H9 (cell line): ENCODE results near the gene IL15RA. TPM values are rescaled to one million over a fixed set of nuclear protein-coding genes. Genes with fewer than 3 reads are reported as not detected.

ENCODE experiments used
- DNase-seq: peaks from one replicate; pipeline ENCODE4 v3.0.0-alpha.2; 2017
- H2AFZ ChIP-seq: one replicate; pipeline ENCODE4 v1.6.1; 2013; ENCODE audit warnings: mild to moderate bottlenecking, low read length, control low read depth, moderate library complexity
- H2AK5ac ChIP-seq: 2 replicates; pipeline ENCODE4 v1.6.1; 2013; ENCODE audit warnings: low read length, control low read depth, mixed read lengths; ENCODE audit not compliant: insufficient read length
- H2BK120ac ChIP-seq: one replicate; pipeline ENCODE4 v1.6.1; 2013; ENCODE audit warnings: low read depth, mild to moderate bottlenecking, low read length, control low read depth, inconsistent platforms; ENCODE audit not compliant: poor library complexity, severe bottlenecking
- H2BK12ac ChIP-seq: 2 replicates; pipeline ENCODE4 v1.6.1; 2013; ENCODE audit warnings: low read length, control low read depth, mixed read lengths, low read depth; ENCODE audit not compliant: insufficient read length
- H2BK15ac ChIP-seq: 2 replicates; pipeline ENCODE4 v1.6.1; 2013; ENCODE audit warnings: low read depth, low read length, control low read depth
- H2BK20ac ChIP-seq: one replicate; pipeline ENCODE4 v1.6.1; 2013; ENCODE audit warnings: low read depth, mild to moderate bottlenecking, low read length, control low read depth, inconsistent platforms; ENCODE audit not compliant: poor library complexity, severe bottlenecking
- H2BK5ac ChIP-seq: 2 replicates; pipeline ENCODE4 v1.6.1; 2013; ENCODE audit warnings: low read length, control low read depth, mixed read lengths; ENCODE audit not compliant: insufficient read length
- H3K14ac ChIP-seq: 2 replicates; pipeline ENCODE4 v1.6.1; 2013; ENCODE audit warnings: low read length, control low read depth; ENCODE audit not compliant: insufficient read depth
- H3K18ac ChIP-seq: 2 replicates; pipeline ENCODE4 v1.6.1; 2013; ENCODE audit warnings: low read depth, mild to moderate bottlenecking, mixed read lengths, low read length, control low read depth; ENCODE audit not compliant: insufficient read length
- H3K23ac ChIP-seq: 2 replicates; pipeline ENCODE4 v1.6.1; 2013; ENCODE audit warnings: low read length, control low read depth, mixed read lengths, low read depth; ENCODE audit not compliant: insufficient read length
- H3K23me2 ChIP-seq: 2 replicates; pipeline ENCODE4 v1.6.1; 2013; ENCODE audit warnings: low read depth, mild to moderate bottlenecking, mixed read lengths, low read length, control low read depth; ENCODE audit not compliant: insufficient read length, poor library complexity, severe bottlenecking
- H3K27ac ChIP-seq: 2 replicates; pipeline ENCODE4 v1.5.1; 2013; ENCODE audit warnings: low read length, control low read depth, mixed read lengths, low read depth; ENCODE audit not compliant: insufficient read length
- H3K27me3 ChIP-seq: 2 replicates; pipeline ENCODE4 v1.6.1; 2013; ENCODE audit warnings: low read length, control low read depth, inconsistent platforms; ENCODE audit not compliant: insufficient read depth
- H3K4ac ChIP-seq: 2 replicates; pipeline ENCODE4 v1.6.1; 2013; ENCODE audit warnings: low read depth, mild to moderate bottlenecking, control low read depth, inconsistent platforms, low read length, moderate library complexity
- H3K4me1 ChIP-seq: 2 replicates; pipeline ENCODE4 v1.6.1; 2013; ENCODE audit warnings: low read length, control low read depth, inconsistent platforms; ENCODE audit not compliant: insufficient read depth
- H3K4me2 ChIP-seq: 2 replicates; pipeline ENCODE4 v1.6.1; 2013; ENCODE audit warnings: low read length, control low read depth, mixed read lengths; ENCODE audit not compliant: insufficient read length, insufficient read depth
- H3K56ac ChIP-seq: 2 replicates; pipeline ENCODE4 v1.6.1; 2013; ENCODE audit warnings: low read depth, mild to moderate bottlenecking, mixed read lengths, low read length, control low read depth; ENCODE audit not compliant: insufficient read length
- H3K79me1 ChIP-seq: 2 replicates; pipeline ENCODE4 v1.6.1; 2013; ENCODE audit warnings: low read depth, mild to moderate bottlenecking, moderate library complexity, low read length, control low read depth, inconsistent platforms; ENCODE audit not compliant: insufficient read depth, poor library complexity, severe bottlenecking
- H3K79me2 ChIP-seq: 2 replicates; pipeline ENCODE4 v1.6.1; 2013; ENCODE audit warnings: low read length, control low read depth, inconsistent platforms; ENCODE audit not compliant: insufficient read depth
- H3K9ac ChIP-seq: 2 replicates; pipeline ENCODE4 v1.6.1; 2013; ENCODE audit warnings: low read length, control low read depth, mixed read lengths; ENCODE audit not compliant: insufficient read length; ENCODE audit errors: extremely low read depth
- H3K9me3 ChIP-seq: one replicate; pipeline ENCODE4 v1.6.1; 2013; ENCODE audit warnings: low read depth, low read length, inconsistent platforms; ENCODE audit not compliant: control insufficient read depth
- H3T11ph ChIP-seq: one replicate; pipeline ENCODE4 v1.6.1; 2013; ENCODE audit warnings: mild to moderate bottlenecking, low read length, control low read depth, inconsistent platforms
- H4K20me1 ChIP-seq: one replicate; pipeline ENCODE4 v1.6.1; 2013; ENCODE audit not compliant: control insufficient read depth, insufficient read length, insufficient read depth
- H4K5ac ChIP-seq: 2 replicates; pipeline ENCODE4 v1.6.1; 2013; ENCODE audit warnings: low read depth, mild to moderate bottlenecking, mixed read lengths, low read length, control low read depth; ENCODE audit not compliant: insufficient read length
- H4K8ac ChIP-seq: replicated peaks from 2 replicates; pipeline ENCODE4 v1.6.1; 2013; ENCODE audit warnings: low read length, control low read depth, mixed read lengths, low read depth; ENCODE audit not compliant: insufficient read length
- H4K91ac ChIP-seq: 2 replicates; pipeline ENCODE4 v1.6.1; 2013; ENCODE audit warnings: low read depth, mild to moderate bottlenecking, moderate library complexity, mixed read lengths, low read length, control low read depth; ENCODE audit not compliant: insufficient read length
- H3K27ac Mint-ChIP-seq, 3 experiments: 2 replicates in 2 of 3; 3 replicates in 1 of 3; pipeline ENCODE4 v1.8.0; 2020 to 2021; ENCODE audit warnings: mixed read lengths in 3 of 3, mild to moderate bottlenecking in 1 of 3, moderate library complexity in 1 of 3
- H3K27me3 Mint-ChIP-seq: 2 replicates; pipeline ENCODE4 v1.8.0; 2021; ENCODE audit warnings: low read depth, mild to moderate bottlenecking, moderate library complexity, mixed read lengths
- H3K36me3 Mint-ChIP-seq, 3 experiments: 2 replicates in 2 of 3; 3 replicates in 1 of 3; pipeline ENCODE4 v1.8.0; 2020 to 2021; ENCODE audit warnings: low read depth in 3 of 3, mixed read lengths in 3 of 3; ENCODE audit not compliant: insufficient read depth in 1 of 3
- H3K4me1 Mint-ChIP-seq, 2 experiments: 2 replicates each; pipeline ENCODE4 v1.8.0; 2020; ENCODE audit warnings: mixed read lengths in 2 of 2
- H3K4me3 Mint-ChIP-seq, 2 experiments: 2 replicates in 1 of 2; 3 replicates in 1 of 2; pipeline ENCODE4 v1.8.0; 2020 to 2021; ENCODE audit warnings: mild to moderate bottlenecking in 2 of 2, mixed read lengths in 2 of 2, moderate library complexity in 1 of 2
- H3K9me3 Mint-ChIP-seq, 2 experiments: 2 replicates in 1 of 2; 3 replicates in 1 of 2; pipeline ENCODE4 v1.8.0; 2020; ENCODE audit warnings: mild to moderate bottlenecking in 2 of 2, mixed read lengths in 2 of 2, moderate library complexity in 1 of 2
- WGBS: extraction: QIAGEN DNeasy Blood & Tissue Kit; methylation state at CpG from one replicate; pipeline ENCODE4 v1.1.7; 2013; ENCODE audit warnings: missing lambda C conversion rate, low lambda C conversion rate, mixed read lengths; ENCODE audit not compliant: insufficient read length; ENCODE audit errors: extremely low coverage; 5-methylcytosine and 5-hydroxymethylcytosine counted together
- total RNA-seq: library from RNA; stranded (reverse); gene quantifications from 2 replicates; pipeline ENCODE4 v1.2.1, GENCODE V29; 2021
- TF ChIP-seq, protein P1 (sequence below): fragments of 200-600 bp; sonication (generic); conservative IDR thresholded peaks from 3 replicates; pipeline ENCODE4 v1.8.0; 2021; ENCODE audit warnings: antibody characterized with exemption, mild to moderate bottlenecking

The IL15RA gene
- total RNA-seq, 1 experiment from 2014 or later, result 0.31 TPM

DNA sequence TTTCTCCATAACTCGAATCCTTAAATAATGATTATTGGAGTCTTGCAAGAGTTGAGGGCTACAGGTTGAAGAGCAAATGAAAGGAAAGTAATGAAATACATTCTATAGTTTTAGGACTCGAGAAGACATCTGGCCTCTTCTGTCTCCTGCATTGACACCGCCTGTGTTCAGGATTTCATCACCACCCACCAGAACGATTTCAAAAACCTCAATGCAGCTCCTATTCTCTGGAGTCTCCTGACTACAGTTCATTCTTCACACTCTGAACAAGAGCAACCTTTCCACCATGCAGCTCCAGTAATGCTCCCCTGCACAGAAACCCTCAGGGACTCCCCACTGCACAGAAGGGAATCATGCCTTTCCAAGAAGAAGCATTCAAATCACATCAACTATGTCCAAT lies 5.5 kb downstream of the IL15RA start:
- Mint-ChIP-seq H3K4me3 (no peak overlapping the region), H3K27ac (no peak overlapping the region), H3K4me1 (peaks cover 3 to 6% of the 10 kb centered on the region in 2 experiments), H3K36me3 (peaks cover 0 to 2% (median 0%) of the 10 kb centered on the region in 3 experiments; a peak in 2 of 7 replicates), H3K9me3 (no peaks in the 10 kb centered on the region; a peak in 1 of 5 replicates), H3K27me3 (peaks cover 45% of the 10 kb centered on the region)
- H4K8ac ChIP-seq, result no peak overlapping the region
- H2BK120ac ChIP-seq, result no peak overlapping the region
- no peak overlapping the region for H3K18ac ChIP-seq
- H3K56ac ChIP-seq, result no peak overlapping the region
- DNase-seq, result no peak
- no peak overlapping the region for H4K5ac ChIP-seq
- H2BK5ac ChIP-seq, result no peak overlapping the region
- no peak overlapping the region for H4K91ac ChIP-seq
- no peaks in the 10 kb centered on the region for H4K20me1 ChIP-seq
- no peak overlapping the region for H3T11ph ChIP-seq
- H3K4me1 ChIP-seq, result no peaks in the 10 kb centered on the region
- H3K27me3 ChIP-seq, result peaks cover 5% of the 10 kb centered on the region; the same call in 1 of the 2 replicates
- no peak overlapping the region for H3K4me2 ChIP-seq
- H3K27ac ChIP-seq, result no peak overlapping the region
- no peak overlapping the region for H2AK5ac ChIP-seq
- TF ChIP-seq, protein P1, sequence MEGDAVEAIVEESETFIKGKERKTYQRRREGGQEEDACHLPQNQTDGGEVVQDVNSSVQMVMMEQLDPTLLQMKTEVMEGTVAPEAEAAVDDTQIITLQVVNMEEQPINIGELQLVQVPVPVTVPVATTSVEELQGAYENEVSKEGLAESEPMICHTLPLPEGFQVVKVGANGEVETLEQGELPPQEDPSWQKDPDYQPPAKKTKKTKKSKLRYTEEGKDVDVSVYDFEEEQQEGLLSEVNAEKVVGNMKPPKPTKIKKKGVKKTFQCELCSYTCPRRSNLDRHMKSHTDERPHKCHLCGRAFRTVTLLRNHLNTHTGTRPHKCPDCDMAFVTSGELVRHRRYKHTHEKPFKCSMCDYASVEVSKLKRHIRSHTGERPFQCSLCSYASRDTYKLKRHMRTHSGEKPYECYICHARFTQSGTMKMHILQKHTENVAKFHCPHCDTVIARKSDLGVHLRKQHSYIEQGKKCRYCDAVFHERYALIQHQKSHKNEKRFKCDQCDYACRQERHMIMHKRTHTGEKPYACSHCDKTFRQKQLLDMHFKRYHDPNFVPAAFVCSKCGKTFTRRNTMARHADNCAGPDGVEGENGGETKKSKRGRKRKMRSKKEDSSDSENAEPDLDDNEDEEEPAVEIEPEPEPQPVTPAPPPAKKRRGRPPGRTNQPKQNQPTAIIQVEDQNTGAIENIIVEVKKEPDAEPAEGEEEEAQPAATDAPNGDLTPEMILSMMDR, result no peak
- H3K9ac ChIP-seq, result no peak overlapping the region
- no peaks in the 10 kb centered on the region for H3K23me2 ChIP-seq
- no peak overlapping the region for H3K23ac ChIP-seq
- no peak overlapping the region for H2BK15ac ChIP-seq
- no peak overlapping the region for H3K14ac ChIP-seq
- no peaks in the 10 kb centered on the region for H3K79me2 ChIP-seq
- no peak overlapping the region for H3K4ac ChIP-seq
- H3K9me3 ChIP-seq, result no peaks in the 10 kb centered on the region
- H2BK12ac ChIP-seq, result no peak overlapping the region
- H3K79me1 ChIP-seq, result no peaks in the 10 kb centered on the region
- WGBS, result no CpG with 5 or more reads among the region's 4 CpGs
- H2BK20ac ChIP-seq, result no peak overlapping the region
- no peak overlapping the region for H2AFZ ChIP-seq
